Activated CD4-positive, alpha-beta T cell treated with anti-CD3 and anti-CD28 coated beads, Interleukin-2, amount 10 ng/mL, durations not matched to agents 7 days and 5 days (primary cell): ENCODE results near the gene SSH3. TPM values are rescaled to one million over a fixed set of nuclear protein-coding genes. Genes with fewer than 3 reads are reported as not detected.
A peak's percentile ranks its signal among the peaks of the same experiment; 100 is the strongest.

Experiments used
- CTCF ChIA-PET: fragments of 350-600 bp; sonication (Branson Sonifier 250); formaldehyde crosslinking; loops from one replicate; lab custom pipeline; 2021; ENCODE audit warnings: antibody characterized with exemption; lab: Charles Lee
- POLR2A ChIA-PET: fragments of 350-600 bp; sonication (Branson Sonifier 250); formaldehyde crosslinking; loops from one replicate; lab custom pipeline; 2021; ENCODE audit warnings: antibody characterized with exemption; lab: Charles Lee
- DNase-seq: peaks from one replicate; pipeline ENCODE4 v3.0.0-alpha.2; 2020
- H3K27ac Mint-ChIP-seq: one replicate; pipeline ENCODE4 v1.8.0; 2021; ENCODE audit warnings: mild to moderate bottlenecking, moderate library complexity, mixed read lengths
- H3K27me3 Mint-ChIP-seq: one replicate; pipeline ENCODE4 v1.8.0; 2021; ENCODE audit warnings: mixed read lengths
- H3K36me3 Mint-ChIP-seq: one replicate; pipeline ENCODE4 v1.8.0; 2021; ENCODE audit warnings: low read depth, mixed read lengths
- H3K4me1 Mint-ChIP-seq: one replicate; pipeline ENCODE4 v1.8.0; 2021; ENCODE audit warnings: mixed read lengths
- H3K4me3 Mint-ChIP-seq: one replicate; pipeline ENCODE4 v1.8.0; 2021; ENCODE audit warnings: mild to moderate bottlenecking, moderate library complexity, mixed read lengths
- H3K9me3 Mint-ChIP-seq: one replicate; pipeline ENCODE4 v1.8.0; 2021; ENCODE audit warnings: mixed read lengths
- total RNA-seq, 2 experiments: library from RNA; stranded (reverse); gene quantifications; one replicate each; pipeline ENCODE4 v1.2.3, GENCODE V29; 2021

Gene SSH3
- total RNA-seq, 2 experiments from 2014 or later = 8.2 to 9.6 TPM

- peak overlapping the region; percentile 64 for H3K27ac Mint-ChIP-seq
- H3K27me3 Mint-ChIP-seq = no peaks in the 10 kb centered on the region
Observed at GRCh38 chr11:67284811-67285540, 18.4 kb upstream of the SSH3 start.

GRCh38 chr11:67285541-67286498 lies 17.5 kb upstream of the SSH3 start:
- H3K27ac Mint-ChIP-seq = peak overlapping the region; percentile 98
- no peaks in the 10 kb centered on the region for H3K27me3 Mint-ChIP-seq
- peaks cover 59% of the 10 kb centered on the region for H3K4me1 Mint-ChIP-seq
- ChIA-PET POLR2A (no interaction called here), CTCF (interaction anchor here (1.3 to 6.1 kb wide), 3 partner anchors 8 to 31 kb away, joined by 5 to 41 read pairs (median 15); no protein-coding TSS in a partner anchor)
- peak overlapping the region; percentile 73 for H3K4me3 Mint-ChIP-seq
- peaks cover 51% of the 10 kb centered on the region for H3K36me3 Mint-ChIP-seq
- no peaks in the 10 kb centered on the region for H3K9me3 Mint-ChIP-seq
- no peak for DNase-seq

More at GRCh38 chr11:67284811-67285540, 18.4 kb upstream of the SSH3 start:
- no peaks in the 10 kb centered on the region for H3K9me3 Mint-ChIP-seq
- DNase-seq = no peak
- no peak overlapping the region for H3K4me3 Mint-ChIP-seq
- CTCF ChIA-PET = interaction anchor here (3.9 kb wide), 1 partner anchor 14 kb away, joined by 36 read pairs; no protein-coding TSS in a partner anchor
- peaks cover 58% of the 10 kb centered on the region for H3K4me1 Mint-ChIP-seq
- POLR2A ChIA-PET = no interaction called here
- peaks cover 53% of the 10 kb centered on the region for H3K36me3 Mint-ChIP-seq

- Mint-ChIP-seq H3K36me3 (peaks cover 57% of the 10 kb centered on the region), H3K27ac (peak overlapping the region; percentile 98), H3K9me3 (no peaks in the 10 kb centered on the region), H3K27me3 (no peaks in the 10 kb centered on the region), H3K4me1 (peaks cover 66% of the 10 kb centered on the region), H3K4me3 (peak overlapping the region; percentile 73)
- CTCF ChIA-PET = interaction anchor here (1.0 to 6.1 kb wide), 6 partner anchors 9 to 90 kb away, joined by 3 to 41 read pairs (median 4); partner anchors contain the start of gene SSH3
- DNase-seq = peak; percentile 29
- POLR2A ChIA-PET = interaction anchor here (0.7 to 2.0 kb wide), 3 partner anchors 9 to 153 kb away, joined by 4 to 10 read pairs (median 7); no protein-coding TSS in a partner anchor
Observed at GRCh38 chr11:67286621-67287333, 16.6 kb upstream of the SSH3 start.

GRCh38 chr11:67287355-67288197 lies 15.8 kb upstream of the SSH3 start:
- no peaks in the 10 kb centered on the region for H3K27me3 Mint-ChIP-seq
- peaks cover 68% of the 10 kb centered on the region for H3K4me1 Mint-ChIP-seq
- H3K27ac Mint-ChIP-seq = peak overlapping the region; percentile 98
- H3K4me3 Mint-ChIP-seq = peak overlapping the region; percentile 73
- CTCF ChIA-PET = interaction anchor here (0.8 to 6.1 kb wide), 17 partner anchors 10 to 114 kb away, joined by 3 to 41 read pairs (median 5); partner anchors contain the start of genes PPP1CA and SSH3
- H3K36me3 Mint-ChIP-seq = peaks cover 56% of the 10 kb centered on the region
- peak; percentile 69 for DNase-seq
- POLR2A ChIA-PET = interaction anchor here (0.7 to 2.5 kb wide), 5 partner anchors 10 to 152 kb away, joined by 3 to 10 read pairs (median 7); partner anchors contain the start of gene GRK2
- no peaks in the 10 kb centered on the region for H3K9me3 Mint-ChIP-seq

GRCh38 chr11:67288198-67288451 lies 15.2 kb upstream of the SSH3 start:
- ChIA-PET POLR2A (interaction anchor here (0.8 to 2.5 kb wide), 5 partner anchors 11 to 116 kb away, joined by 3 to 10 read pairs (median 7); partner anchors contain the start of genes GRK2 and TBC1D10C), CTCF (interaction anchor here (0.8 to 6.1 kb wide), 16 partner anchors 10 to 113 kb away, joined by 3 to 41 read pairs (median 4); partner anchors contain the start of genes PPP1CA and SSH3)
- Mint-ChIP-seq H3K27me3 (no peaks in the 10 kb centered on the region), H3K4me3 (peak overlapping the region; percentile 73), H3K36me3 (peaks cover 57% of the 10 kb centered on the region), H3K4me1 (peaks cover 72% of the 10 kb centered on the region), H3K27ac (peak overlapping the region; percentile 98), H3K9me3 (no peaks in the 10 kb centered on the region)
- DNase-seq = no peak

GRCh38 chr11:67288452-67289225 lies 14.7 kb upstream of the SSH3 start:
- CTCF ChIA-PET = interaction anchor here (0.7 to 6.1 kb wide), 16 partner anchors 10 to 113 kb away, joined by 3 to 41 read pairs (median 5); partner anchors contain the start of genes PPP1CA and SSH3
- H3K36me3 Mint-ChIP-seq = peaks cover 60% of the 10 kb centered on the region

GRCh38 chr11:67289226-67289650 lies 14.1 kb upstream of the SSH3 start, which contains the start of gene ANKRD13D:
ANKRD13D (plus strand) TSS chr11:67289303; CDS start chr11:67289461, 158 bp downstream.
- Mint-ChIP-seq H3K36me3 (peaks cover 60% of the 10 kb centered on the region), H3K9me3 (no peaks in the 10 kb centered on the region), H3K27ac (peak within 1 kb of the TSS; percentile 98), H3K27me3 (no peaks in the 10 kb centered on the region), H3K4me1 (peaks cover 71% of the 10 kb centered on the region), H3K4me3 (peak within 1 kb of the TSS; percentile 92)
- POLR2A ChIA-PET = interaction anchor here (2.5 kb wide), 1 partner anchor 21 kb away, joined by 10 read pairs; no protein-coding TSS in a partner anchor
- no peak for DNase-seq
- CTCF ChIA-PET = interaction anchor here (0.7 to 6.1 kb wide), 11 partner anchors 9 to 46 kb away, joined by 3 to 41 read pairs (median 7); partner anchors contain the start of gene SSH3

More at GRCh38 chr11:67288452-67289225, 14.7 kb upstream of the SSH3 start:
- DNase-seq = peak; percentile 92
- POLR2A ChIA-PET = interaction anchor here (0.8 to 2.5 kb wide), 5 partner anchors 11 to 115 kb away, joined by 3 to 10 read pairs (median 7); partner anchors contain the start of genes GRK2 and TBC1D10C
- Mint-ChIP-seq H3K4me1 (peaks cover 72% of the 10 kb centered on the region), H3K9me3 (no peaks in the 10 kb centered on the region), H3K27ac (peak overlapping the region; percentile 98), H3K4me3 (peak overlapping the region; percentile 73), H3K27me3 (no peaks in the 10 kb centered on the region)

- CTCF ChIA-PET = interaction anchor here (1.5 to 6.1 kb wide), 7 partner anchors 8 to 19 kb away, joined by 3 to 41 read pairs (median 10); partner anchors contain the start of gene SSH3
- H3K4me1 Mint-ChIP-seq = peaks cover 67% of the 10 kb centered on the region
- no peaks in the 10 kb centered on the region for H3K27me3 Mint-ChIP-seq
- peak overlapping the region; percentile 87 for H3K27ac Mint-ChIP-seq
- POLR2A ChIA-PET = interaction anchor here (2.5 kb wide), 1 partner anchor 22 kb away, joined by 10 read pairs; no protein-coding TSS in a partner anchor
- H3K36me3 Mint-ChIP-seq = peaks cover 63% of the 10 kb centered on the region
- H3K4me3 Mint-ChIP-seq = peak overlapping the region; percentile 92
- DNase-seq = peak; percentile 33
- H3K9me3 Mint-ChIP-seq = no peaks in the 10 kb centered on the region
Observed at GRCh38 chr11:67289651-67290479, 13.5 kb upstream of the SSH3 start.

GRCh38 chr11:67290801-67291200 lies 12.5 kb upstream of the SSH3 start:
- POLR2A ChIA-PET = no interaction called here
- Mint-ChIP-seq H3K27ac (peak overlapping the region; percentile 38), H3K27me3 (no peaks in the 10 kb centered on the region), H3K4me1 (peaks cover 59% of the 10 kb centered on the region), H3K9me3 (no peaks in the 10 kb centered on the region), H3K4me3 (peak overlapping the region; percentile 92), H3K36me3 (peaks cover 70% of the 10 kb centered on the region)
- CTCF ChIA-PET = interaction anchor here (1.3 to 6.1 kb wide), 2 partner anchors 12 to 13 kb away, joined by 7 to 41 read pairs; partner anchors contain the start of gene SSH3
- no peak for DNase-seq
